PFSK-1 (cell line): ENCODE measurements around the gene CTSL.

ENCODE experiments used
- FOXP2 ChIP-seq: optimal IDR thresholded peaks from 2 replicates; pipeline ENCODE3; 2011; ENCODE audit warnings: borderline replicate concordance, control low read depth, inconsistent platforms; ENCODE audit not compliant: insufficient read depth; ENCODE audit errors: extremely low read length, extremely low read depth
- POLR2AphosphoS5 ChIP-seq: IDR thresholded peaks from 2 replicates; pipeline ENCODE4 v1.6.1; 2012; ENCODE audit warnings: low read depth, mild to moderate bottlenecking, control low read depth, low read length, moderate library complexity
- SIN3A ChIP-seq: IDR thresholded peaks from 2 replicates; pipeline ENCODE4 v1.6.1; 2012; ENCODE audit warnings: mild to moderate bottlenecking, low read length, moderate library complexity, borderline replicate concordance; ENCODE audit not compliant: insufficient read depth
- TAF1 ChIP-seq: IDR thresholded peaks from 2 replicates; pipeline ENCODE4 v1.6.1; 2012; ENCODE audit warnings: low read length, control low read depth, borderline replicate concordance; ENCODE audit not compliant: insufficient read depth
- TF ChIP-seq, protein P1 (sequence below), 2 experiments: IDR thresholded peaks; 2 replicates each; pipeline versions ENCODE4 v1.6.1 to v1.8.0; 2011 to 2012; ENCODE audit warnings: low read depth in 2 of 2, low read length in 2 of 2, control low read depth in 1 of 2, inconsistent platforms in 1 of 2, mild to moderate bottlenecking in 1 of 2, moderate library complexity in 1 of 2; ENCODE audit not compliant: insufficient read depth in 1 of 2

The CTSL gene

GRCh38 chr9:87713988-87714330 is 12.0 kb upstream of the CTSL start:
- no peak for TF ChIP-seq SIN3A
- TF ChIP-seq, protein P1, sequence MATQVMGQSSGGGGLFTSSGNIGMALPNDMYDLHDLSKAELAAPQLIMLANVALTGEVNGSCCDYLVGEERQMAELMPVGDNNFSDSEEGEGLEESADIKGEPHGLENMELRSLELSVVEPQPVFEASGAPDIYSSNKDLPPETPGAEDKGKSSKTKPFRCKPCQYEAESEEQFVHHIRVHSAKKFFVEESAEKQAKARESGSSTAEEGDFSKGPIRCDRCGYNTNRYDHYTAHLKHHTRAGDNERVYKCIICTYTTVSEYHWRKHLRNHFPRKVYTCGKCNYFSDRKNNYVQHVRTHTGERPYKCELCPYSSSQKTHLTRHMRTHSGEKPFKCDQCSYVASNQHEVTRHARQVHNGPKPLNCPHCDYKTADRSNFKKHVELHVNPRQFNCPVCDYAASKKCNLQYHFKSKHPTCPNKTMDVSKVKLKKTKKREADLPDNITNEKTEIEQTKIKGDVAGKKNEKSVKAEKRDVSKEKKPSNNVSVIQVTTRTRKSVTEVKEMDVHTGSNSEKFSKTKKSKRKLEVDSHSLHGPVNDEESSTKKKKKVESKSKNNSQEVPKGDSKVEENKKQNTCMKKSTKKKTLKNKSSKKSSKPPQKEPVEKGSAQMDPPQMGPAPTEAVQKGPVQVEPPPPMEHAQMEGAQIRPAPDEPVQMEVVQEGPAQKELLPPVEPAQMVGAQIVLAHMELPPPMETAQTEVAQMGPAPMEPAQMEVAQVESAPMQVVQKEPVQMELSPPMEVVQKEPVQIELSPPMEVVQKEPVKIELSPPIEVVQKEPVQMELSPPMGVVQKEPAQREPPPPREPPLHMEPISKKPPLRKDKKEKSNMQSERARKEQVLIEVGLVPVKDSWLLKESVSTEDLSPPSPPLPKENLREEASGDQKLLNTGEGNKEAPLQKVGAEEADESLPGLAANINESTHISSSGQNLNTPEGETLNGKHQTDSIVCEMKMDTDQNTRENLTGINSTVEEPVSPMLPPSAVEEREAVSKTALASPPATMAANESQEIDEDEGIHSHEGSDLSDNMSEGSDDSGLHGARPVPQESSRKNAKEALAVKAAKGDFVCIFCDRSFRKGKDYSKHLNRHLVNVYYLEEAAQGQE (IDR thresholded peaks at IDR 0.05; ENCODE audit: insufficient read depth in 1 of 2, low read depth in 2 of 2, low read length in 2 of 2) = no peak
- TF ChIP-seq FOXP2 = no peak
- TF ChIP-seq TAF1 = no peak
- no peak for TF ChIP-seq POLR2AphosphoS5

DNA sequence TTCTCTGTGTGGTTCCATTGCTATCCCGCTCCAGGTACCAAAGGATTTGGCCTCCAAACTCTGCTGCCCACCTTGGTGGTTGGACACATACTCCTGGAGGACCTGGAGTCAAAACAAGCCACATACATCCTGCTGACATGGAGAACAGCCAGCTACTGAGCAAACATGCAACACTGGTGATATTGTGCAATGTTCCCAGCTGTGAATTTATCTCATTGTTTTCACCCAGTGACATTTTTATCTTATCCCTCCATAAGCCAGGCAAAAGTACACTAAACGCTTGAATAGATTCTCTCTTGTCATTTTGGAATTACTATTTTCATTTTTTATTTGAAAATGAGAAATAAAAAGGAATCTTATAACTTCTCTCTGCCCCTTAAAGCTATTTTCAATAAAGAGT is 11.1 kb upstream of the CTSL start:
- TF ChIP-seq TAF1 = no peak
- TF ChIP-seq, protein P1 (IDR thresholded peaks at IDR 0.05; ENCODE audit: insufficient read depth in 1 of 2, low read depth in 2 of 2, low read length in 2 of 2) = no peak

DNA sequence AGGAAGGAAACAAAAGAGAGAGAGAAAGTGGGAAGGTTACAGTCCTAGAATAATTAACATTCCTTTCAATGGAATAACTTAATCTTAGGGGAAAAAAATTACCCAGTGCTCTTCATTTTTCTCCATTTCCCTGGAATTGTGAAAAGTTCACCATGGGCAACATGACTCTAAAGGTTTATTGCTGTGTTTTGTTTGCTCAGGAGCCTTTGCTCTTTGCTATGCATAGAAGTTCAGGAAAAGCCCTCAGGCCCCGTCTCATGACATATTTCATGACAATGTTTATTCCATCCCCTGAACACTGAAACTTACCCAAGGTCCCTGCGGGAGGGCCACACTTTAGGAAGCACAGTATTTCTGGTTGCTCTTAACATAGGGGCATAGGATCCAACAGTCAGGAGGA is 9.8 kb upstream of the CTSL start:
- TF ChIP-seq FOXP2 (no peak), POLR2AphosphoS5 (no peak), SIN3A (no peak), TAF1 (no peak)
- TF ChIP-seq, protein P1 (IDR thresholded peaks at IDR 0.05; ENCODE audit: insufficient read depth in 1 of 2, low read depth in 2 of 2, low read length in 2 of 2) = no peak

DNA sequence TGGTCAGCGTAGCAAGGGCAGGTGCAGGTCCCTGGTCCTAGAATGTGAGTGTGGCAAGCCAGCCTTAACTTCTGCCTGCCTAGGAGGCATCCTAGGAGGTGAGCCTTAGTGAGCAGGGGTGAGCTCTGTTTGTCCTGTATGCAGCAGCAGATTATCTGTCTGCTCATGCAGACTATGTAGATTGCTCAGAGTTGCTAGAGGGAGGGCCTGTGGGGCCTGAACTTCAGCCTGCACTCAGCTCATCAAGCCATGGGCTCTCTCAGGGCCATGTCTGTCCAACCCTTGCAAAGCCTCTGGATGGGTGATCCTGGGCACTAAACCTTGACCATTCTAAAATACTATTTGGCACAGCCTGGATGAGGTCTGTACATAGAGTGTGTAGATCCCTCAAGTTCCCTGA is 8.5 kb upstream of the CTSL start:
- TF ChIP-seq POLR2AphosphoS5 (no peak), TAF1 (no peak), FOXP2 (no peak), SIN3A (no peak)
- TF ChIP-seq, protein P1 (IDR thresholded peaks at IDR 0.05; ENCODE audit: insufficient read depth in 1 of 2, low read depth in 2 of 2, low read length in 2 of 2) = no peak

- TF ChIP-seq, protein P1 (IDR thresholded peaks at IDR 0.05; ENCODE audit: insufficient read depth in 1 of 2, low read depth in 2 of 2, low read length in 2 of 2) = no peak
- TF ChIP-seq SIN3A = no peak
- no peak for TF ChIP-seq FOXP2
Observed at GRCh38 chr9:87718231-87718630, 7.7 kb upstream of the CTSL start.
